ENCODE data around the gene NT5DC2. TPM values are rescaled to one million over a fixed set of nuclear protein-coding genes. Genes with fewer than 3 reads are reported as not detected.

Gene NT5DC2
- total RNA-seq, 1 experiment from 2014 or later = 229 TPM

GRCh38 chr3:52552089-52552488, 18.4 kb upstream of the NT5DC2 start:
- Histone ChIP-seq H3K27me3 (ENCODE audit: low read length) (no peaks in the 10 kb centered on the region), H3K9ac (ENCODE audit: low read length) (no peak overlapping the region), H3K9me3 (ENCODE audit: low read length) (no peaks in the 10 kb centered on the region), H3F3A (ENCODE audit: low read length, unreplicated experiment) (no peaks in the 10 kb centered on the region), H3K4me2 (ENCODE audit: low read length) (no peak overlapping the region), H3K27ac (ENCODE audit: low read length) (no peak overlapping the region), H2AFZ (ENCODE audit: low read length) (no peak overlapping the region), H3K36me3 (ENCODE audit: low read depth, low read length) (peaks cover 45% of the 10 kb centered on the region), H3K79me2 (ENCODE audit: low read length) (no peaks in the 10 kb centered on the region), H3K9me2 (replicated peaks; ENCODE audit: low read length) (no peaks in the 10 kb centered on the region), H3K4me1 (ENCODE audit: insufficient read depth, low read length) (no peaks in the 10 kb centered on the region), H3K4me3 (ENCODE audit: low read length) (no peak overlapping the region), H4K20me1 (ENCODE audit: low read length) (no peaks in the 10 kb centered on the region)
- DNase-seq = no peak
- ChIA-PET POLR2A (ENCODE audit: unreplicated experiment) (no interaction called here), CTCF (interaction anchor here (0.5 kb wide), 1 partner anchor 127 kb away, joined by 3 read pairs; no protein-coding TSS in a partner anchor)
- ATAC-seq = peak; percentile 64
- TF ChIP-seq CTCF (conservative IDR thresholded peaks at IDR 0.05; ENCODE audit: low read depth, low read length) (no peak), EZH2phosphoT487 (IDR thresholded peaks at IDR 0.05; ENCODE audit: borderline replicate concordance, low read length) (no peak), EZH2 (IDR thresholded peaks at IDR 0.05; ENCODE audit: low read length, unreplicated experiment) (no peak)
- intact Hi-C loops (cut with micrococcal nuclease) = no loop called here
- BruUV-seq (replicated peaks) = no TSS peak

- no peak overlapping the region for H2AFZ ChIP-seq (ENCODE audit: low read length)
- intact Hi-C loops (cut with micrococcal nuclease) = no loop called here
- no peak overlapping the region for H3K4me3 ChIP-seq (ENCODE audit: low read length)
- no peaks in the 10 kb centered on the region for H3F3A ChIP-seq (ENCODE audit: low read length, unreplicated experiment)
- H3K79me2 ChIP-seq (ENCODE audit: low read length) = no peaks in the 10 kb centered on the region
- H3K9me2 ChIP-seq (replicated peaks; ENCODE audit: low read length) = no peaks in the 10 kb centered on the region
- DNase-seq (no peak), ATAC-seq (no peak)
- no TSS peak for BruUV-seq (replicated peaks)
- no peaks in the 10 kb centered on the region for H3K27me3 ChIP-seq (ENCODE audit: low read length)
- H3K4me1 ChIP-seq (ENCODE audit: insufficient read depth, low read length) = no peaks in the 10 kb centered on the region
- POLR2A ChIA-PET (ENCODE audit: unreplicated experiment) = interaction anchor here (0.5 kb wide), 1 partner anchor 25 kb away, joined by 3 read pairs; no protein-coding TSS in a partner anchor
- H3K9ac ChIP-seq (ENCODE audit: low read length) = no peak overlapping the region
- no peak for TF ChIP-seq CTCF (conservative IDR thresholded peaks at IDR 0.05; ENCODE audit: low read depth, low read length)
- no peak for TF ChIP-seq EZH2phosphoT487 (IDR thresholded peaks at IDR 0.05; ENCODE audit: borderline replicate concordance, low read length)
- TF ChIP-seq EZH2 (IDR thresholded peaks at IDR 0.05; ENCODE audit: low read length, unreplicated experiment) = no peak
- H3K27ac ChIP-seq (ENCODE audit: low read length) = no peak overlapping the region
- CTCF ChIA-PET = interaction anchor here (0.5 kb wide), 1 partner anchor 14 kb away, joined by 4 read pairs; no protein-coding TSS in a partner anchor
- no peaks in the 10 kb centered on the region for H4K20me1 ChIP-seq (ENCODE audit: low read length)
- H3K9me3 ChIP-seq (ENCODE audit: low read length) = no peaks in the 10 kb centered on the region
- peaks cover 48% of the 10 kb centered on the region for H3K36me3 ChIP-seq (ENCODE audit: low read depth, low read length)
- no peak overlapping the region for H3K4me2 ChIP-seq (ENCODE audit: low read length)
Observed at GRCh38 chr3:52551118-52551517, 17.5 kb upstream of the NT5DC2 start.

- Histone ChIP-seq H3K27me3 (ENCODE audit: low read length) (no peaks in the 10 kb centered on the region), H3K27ac (ENCODE audit: low read length) (no peak overlapping the region), H3K9me2 (replicated peaks; ENCODE audit: low read length) (no peaks in the 10 kb centered on the region), H3K4me2 (ENCODE audit: low read length) (no peak overlapping the region), H4K20me1 (ENCODE audit: low read length) (no peaks in the 10 kb centered on the region), H3K36me3 (ENCODE audit: low read depth, low read length) (peaks cover 32% of the 10 kb centered on the region), H3K4me3 (ENCODE audit: low read length) (no peak overlapping the region), H3K79me2 (ENCODE audit: low read length) (peaks cover 5% of the 10 kb centered on the region; the same call in 1 of the 2 replicates), H3K9ac (ENCODE audit: low read length) (no peak overlapping the region), H2AFZ (ENCODE audit: low read length) (no peak overlapping the region), H3K9me3 (ENCODE audit: low read length) (no peaks in the 10 kb centered on the region), H3K4me1 (ENCODE audit: insufficient read depth, low read length) (no peaks in the 10 kb centered on the region), H3F3A (ENCODE audit: low read length, unreplicated experiment) (no peaks in the 10 kb centered on the region)
- DNase-seq = no peak
- ChIA-PET POLR2A (ENCODE audit: unreplicated experiment) (no interaction called here), CTCF (interaction anchor here (0.6 kb wide), 1 partner anchor 173 kb away, joined by 3 read pairs; no protein-coding TSS in a partner anchor)
- intact Hi-C loops (cut with micrococcal nuclease) = no loop called here
- TF ChIP-seq EZH2phosphoT487 (IDR thresholded peaks at IDR 0.05; ENCODE audit: borderline replicate concordance, low read length) (no peak), CTCF (conservative IDR thresholded peaks at IDR 0.05; ENCODE audit: low read depth, low read length) (no peak), EZH2 (IDR thresholded peaks at IDR 0.05; ENCODE audit: low read length, unreplicated experiment) (no peak)
- ATAC-seq = no peak
- no TSS peak for BruUV-seq (replicated peaks)
Observed at GRCh38 chr3:52547143-52547542, 13.5 kb upstream of the NT5DC2 start.

Measured in PC-3 (cell line).